Measurements from ENCODE around the gene SGO2.

SGO2 gene

GRCh38 chr2:200567932-200568331 is 41.9 kb downstream of the SGO2 start:
- H3K9me2 ChIP-seq (replicated peaks; ENCODE audit: insufficient read depth, low read length) = no peaks in the 10 kb centered on the region
- no peak overlapping the region for H3K4me3 ChIP-seq (ENCODE audit: low read length)
- H4K20me1 ChIP-seq (ENCODE audit: insufficient read depth, low read length) = no peaks in the 10 kb centered on the region
- no peak overlapping the region for H3K4me2 ChIP-seq (ENCODE audit: low read depth, low read length)
- H3F3A ChIP-seq (ENCODE audit: insufficient read depth, low read length) = no peaks in the 10 kb centered on the region
- H3K27ac ChIP-seq (ENCODE audit: low read length) = no peak overlapping the region
- H3K27me3 ChIP-seq (replicated peaks; ENCODE audit: insufficient read depth, low read length) = no peaks in the 10 kb centered on the region
- no peak overlapping the region for H3K9ac ChIP-seq (ENCODE audit: low read length)
- H3K79me2 ChIP-seq (ENCODE audit: low read length) = no peaks in the 10 kb centered on the region
- H2AFZ ChIP-seq (ENCODE audit: low read length) = no peak overlapping the region
- no peak for DNase-seq
- 0 out of 2 replicates have a peak, but pooled peaks cover 4% of the 10 kb centered on the region for H3K36me3 ChIP-seq (replicated peaks; ENCODE audit: insufficient read depth, low read length)
- TF ChIP-seq EZH2phosphoT487 (IDR thresholded peaks at IDR 0.05; ENCODE audit: low read length) (no peak), CTCF (IDR thresholded peaks at IDR 0.05; ENCODE audit: low read length) (no peak), EZH2 (optimal IDR thresholded peaks at IDR 0.05; ENCODE audit: low read depth, low read length) (no peak)
- no peaks in the 10 kb centered on the region for H3K4me1 ChIP-seq (ENCODE audit: low read length)
- H3K9me3 ChIP-seq (replicated peaks; ENCODE audit: insufficient read depth, low read length) = no peaks in the 10 kb centered on the region

GRCh38 chr2:200575957-200576356 is 50.0 kb downstream of the SGO2 start:
- Histone ChIP-seq H3K4me2 (ENCODE audit: low read depth, low read length) (no peak overlapping the region), H3K9me2 (replicated peaks; ENCODE audit: insufficient read depth, low read length) (no peaks in the 10 kb centered on the region), H3K9ac (ENCODE audit: low read length) (no peak overlapping the region), H3K9me3 (replicated peaks; ENCODE audit: insufficient read depth, low read length) (no peaks in the 10 kb centered on the region), H4K20me1 (ENCODE audit: insufficient read depth, low read length) (no peaks in the 10 kb centered on the region), H3F3A (ENCODE audit: insufficient read depth, low read length) (no peaks in the 10 kb centered on the region), H3K27ac (ENCODE audit: low read length) (no peak overlapping the region), H3K36me3 (replicated peaks; ENCODE audit: insufficient read depth, low read length) (no peaks in the 10 kb centered on the region), H3K4me3 (ENCODE audit: low read length) (no peak overlapping the region), H3K79me2 (ENCODE audit: low read length) (no peaks in the 10 kb centered on the region), H3K27me3 (replicated peaks; ENCODE audit: insufficient read depth, low read length) (no peaks in the 10 kb centered on the region), H3K4me1 (ENCODE audit: low read length) (no peaks in the 10 kb centered on the region), H2AFZ (ENCODE audit: low read length) (no peak overlapping the region)
- peak; percentile 51 for DNase-seq
- TF ChIP-seq CTCF (IDR thresholded peaks at IDR 0.05; ENCODE audit: low read length) = peak; percentile 51
- no peak for TF ChIP-seq EZH2phosphoT487 (IDR thresholded peaks at IDR 0.05; ENCODE audit: low read length)
- no peak for TF ChIP-seq EZH2 (optimal IDR thresholded peaks at IDR 0.05; ENCODE audit: low read depth, low read length)

GRCh38 chr2:200577027-200577426 is 51.0 kb downstream of the SGO2 start:
- Histone ChIP-seq H3F3A (ENCODE audit: insufficient read depth, low read length) (no peaks in the 10 kb centered on the region), H3K9ac (ENCODE audit: low read length) (no peak overlapping the region), H3K27me3 (replicated peaks; ENCODE audit: insufficient read depth, low read length) (no peaks in the 10 kb centered on the region), H3K4me2 (ENCODE audit: low read depth, low read length) (no peak overlapping the region), H2AFZ (ENCODE audit: low read length) (no peak overlapping the region), H3K9me2 (replicated peaks; ENCODE audit: insufficient read depth, low read length) (no peaks in the 10 kb centered on the region), H3K36me3 (replicated peaks; ENCODE audit: insufficient read depth, low read length) (no peaks in the 10 kb centered on the region), H4K20me1 (ENCODE audit: insufficient read depth, low read length) (no peaks in the 10 kb centered on the region), H3K9me3 (replicated peaks; ENCODE audit: insufficient read depth, low read length) (no peaks in the 10 kb centered on the region), H3K4me3 (ENCODE audit: low read length) (no peak overlapping the region), H3K4me1 (ENCODE audit: low read length) (no peaks in the 10 kb centered on the region), H3K27ac (ENCODE audit: low read length) (no peak overlapping the region), H3K79me2 (ENCODE audit: low read length) (no peaks in the 10 kb centered on the region)
- TF ChIP-seq EZH2phosphoT487 (IDR thresholded peaks at IDR 0.05; ENCODE audit: low read length) (no peak), EZH2 (optimal IDR thresholded peaks at IDR 0.05; ENCODE audit: low read depth, low read length) (no peak), CTCF (IDR thresholded peaks at IDR 0.05; ENCODE audit: low read length) (no peak; the same call in 1 of the 2 replicates)
- DNase-seq = no peak

Measured in MM.1S (cell line).